ENCODE results near the gene RMDN3.

Gene RMDN3

DNA sequence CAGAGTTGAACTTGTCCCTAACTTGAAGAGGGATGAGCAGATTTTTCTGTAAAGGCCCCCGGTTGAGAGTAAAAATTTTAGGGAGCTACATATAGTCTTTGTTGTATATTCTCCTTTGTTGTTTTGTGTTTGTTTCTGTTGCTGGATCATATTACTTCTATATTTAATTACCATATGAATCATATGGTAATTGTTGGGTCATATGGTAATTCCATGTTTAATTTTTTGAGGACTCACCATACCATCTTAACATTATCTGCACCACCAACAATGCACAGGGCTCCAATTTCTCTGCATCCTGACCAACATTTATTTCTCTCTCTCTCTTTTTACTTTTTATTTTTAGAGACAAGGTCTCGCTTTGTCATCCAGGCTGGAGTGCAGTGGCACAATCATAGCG lies 44.5 kb upstream of the RMDN3 start:
- no peaks in the 10 kb centered on the region for H3K27me3 ChIP-seq (ENCODE audit: insufficient read depth, low read length, poor library complexity, severe bottlenecking)
- no peaks in the 10 kb centered on the region for H3F3A ChIP-seq (ENCODE audit: low read depth)
- peaks cover 7% of the 10 kb centered on the region; the same call in 1 of the 2 replicates for H3K79me2 ChIP-seq (ENCODE audit: insufficient read depth, low read length)
- no peaks in the 10 kb centered on the region for H4K20me1 ChIP-seq (ENCODE audit: insufficient read depth, low read length, poor library complexity, severe bottlenecking)
- H3K9ac ChIP-seq (ENCODE audit: low read depth, low read length, poor library complexity, severe bottlenecking): no peak overlapping the region
- no peak overlapping the region for H3K4me3 ChIP-seq (ENCODE audit: low read length, poor library complexity, severe bottlenecking)
- no peaks in the 10 kb centered on the region for H3K9me2 ChIP-seq (replicated peaks; ENCODE audit: low read depth, low read length)
- H3K4me1 ChIP-seq (ENCODE audit: insufficient read depth, low read length, poor library complexity, severe bottlenecking): no peaks in the 10 kb centered on the region
- no peak overlapping the region for H3K4me2 ChIP-seq (ENCODE audit: low read depth, low read length, poor library complexity, severe bottlenecking)
- no peak overlapping the region for H2AFZ ChIP-seq (ENCODE audit: low read length)
- H3K36me3 ChIP-seq (ENCODE audit: insufficient read depth, low read length): no peaks in the 10 kb centered on the region
- no peaks in the 10 kb centered on the region for H3K9me3 ChIP-seq (ENCODE audit: insufficient read depth, low read depth, low read length)
- TF ChIP-seq, protein P1, sequence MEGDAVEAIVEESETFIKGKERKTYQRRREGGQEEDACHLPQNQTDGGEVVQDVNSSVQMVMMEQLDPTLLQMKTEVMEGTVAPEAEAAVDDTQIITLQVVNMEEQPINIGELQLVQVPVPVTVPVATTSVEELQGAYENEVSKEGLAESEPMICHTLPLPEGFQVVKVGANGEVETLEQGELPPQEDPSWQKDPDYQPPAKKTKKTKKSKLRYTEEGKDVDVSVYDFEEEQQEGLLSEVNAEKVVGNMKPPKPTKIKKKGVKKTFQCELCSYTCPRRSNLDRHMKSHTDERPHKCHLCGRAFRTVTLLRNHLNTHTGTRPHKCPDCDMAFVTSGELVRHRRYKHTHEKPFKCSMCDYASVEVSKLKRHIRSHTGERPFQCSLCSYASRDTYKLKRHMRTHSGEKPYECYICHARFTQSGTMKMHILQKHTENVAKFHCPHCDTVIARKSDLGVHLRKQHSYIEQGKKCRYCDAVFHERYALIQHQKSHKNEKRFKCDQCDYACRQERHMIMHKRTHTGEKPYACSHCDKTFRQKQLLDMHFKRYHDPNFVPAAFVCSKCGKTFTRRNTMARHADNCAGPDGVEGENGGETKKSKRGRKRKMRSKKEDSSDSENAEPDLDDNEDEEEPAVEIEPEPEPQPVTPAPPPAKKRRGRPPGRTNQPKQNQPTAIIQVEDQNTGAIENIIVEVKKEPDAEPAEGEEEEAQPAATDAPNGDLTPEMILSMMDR (conservative IDR thresholded peaks at IDR 0.05; ENCODE audit: low read length): no peak
- TF ChIP-seq EZH2phosphoT487 (IDR thresholded peaks at IDR 0.05; ENCODE audit: borderline replicate concordance): no peak

DNA sequence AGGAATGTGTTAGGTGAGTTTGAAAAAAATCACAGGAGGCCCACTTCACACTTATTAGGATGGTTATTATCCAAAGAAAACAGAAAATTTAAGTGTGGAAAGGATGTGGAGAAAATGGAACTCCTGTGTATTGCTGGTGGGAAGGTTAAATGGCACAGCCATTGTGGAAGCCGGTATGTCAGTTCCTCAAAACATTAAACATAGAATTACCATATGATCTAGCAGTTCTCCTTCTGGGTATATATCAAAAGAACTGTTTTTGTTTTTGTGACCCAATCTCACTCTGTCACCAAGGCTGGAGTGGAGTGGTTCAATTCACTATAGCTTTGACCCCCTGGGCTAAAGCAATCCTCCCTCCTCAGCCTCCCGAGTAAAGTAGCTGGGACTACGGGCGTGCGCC lies 41.5 kb upstream of the RMDN3 start:
- Histone ChIP-seq H3K4me1 (ENCODE audit: insufficient read depth, low read length, poor library complexity, severe bottlenecking) (no peaks in the 10 kb centered on the region), H3K9me3 (ENCODE audit: insufficient read depth, low read depth, low read length) (no peaks in the 10 kb centered on the region), H3K36me3 (ENCODE audit: insufficient read depth, low read length) (no peaks in the 10 kb centered on the region), H4K20me1 (ENCODE audit: insufficient read depth, low read length, poor library complexity, severe bottlenecking) (no peaks in the 10 kb centered on the region), H3K79me2 (ENCODE audit: insufficient read depth, low read length) (no peaks in the 10 kb centered on the region), H3K9ac (ENCODE audit: low read depth, low read length, poor library complexity, severe bottlenecking) (no peak overlapping the region), H2AFZ (ENCODE audit: low read length) (no peak overlapping the region), H3K4me2 (ENCODE audit: low read depth, low read length, poor library complexity, severe bottlenecking) (no peak overlapping the region), H3K9me2 (replicated peaks; ENCODE audit: low read depth, low read length) (no peaks in the 10 kb centered on the region), H3K27me3 (ENCODE audit: insufficient read depth, low read length, poor library complexity, severe bottlenecking) (no peaks in the 10 kb centered on the region), H3K4me3 (ENCODE audit: low read length, poor library complexity, severe bottlenecking) (no peak overlapping the region), H3F3A (ENCODE audit: low read depth) (no peaks in the 10 kb centered on the region)
- TF ChIP-seq, protein P1 (conservative IDR thresholded peaks at IDR 0.05; ENCODE audit: low read length): no peak
- TF ChIP-seq EZH2phosphoT487 (IDR thresholded peaks at IDR 0.05; ENCODE audit: borderline replicate concordance): no peak

DNA sequence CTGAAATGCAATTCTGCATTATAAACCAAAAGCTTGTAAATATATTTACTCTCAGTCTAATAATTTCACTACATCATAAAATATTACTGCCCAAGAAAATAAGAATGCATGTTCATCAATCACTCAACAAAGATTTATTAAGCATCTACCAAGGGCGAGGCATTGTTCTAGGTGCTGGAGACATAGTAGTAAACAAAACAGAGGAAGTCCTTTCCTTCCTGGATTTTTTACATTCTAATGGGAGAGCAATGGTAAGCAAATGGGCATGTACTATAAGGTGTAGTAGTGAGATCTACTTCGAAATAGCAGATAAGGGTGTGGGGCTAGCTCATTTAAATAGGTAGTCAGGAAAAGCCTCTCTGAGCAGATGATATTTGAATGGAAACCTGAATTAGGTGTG lies 41.0 kb upstream of the RMDN3 start:
- Histone ChIP-seq H4K20me1 (ENCODE audit: insufficient read depth, low read length, poor library complexity, severe bottlenecking) (no peaks in the 10 kb centered on the region), H3K36me3 (ENCODE audit: insufficient read depth, low read length) (no peaks in the 10 kb centered on the region), H3F3A (ENCODE audit: low read depth) (no peaks in the 10 kb centered on the region), H3K9me3 (ENCODE audit: insufficient read depth, low read depth, low read length) (no peaks in the 10 kb centered on the region), H3K27me3 (ENCODE audit: insufficient read depth, low read length, poor library complexity, severe bottlenecking) (no peaks in the 10 kb centered on the region), H3K9me2 (replicated peaks; ENCODE audit: low read depth, low read length) (no peaks in the 10 kb centered on the region), H2AFZ (ENCODE audit: low read length) (no peak overlapping the region), H3K4me3 (ENCODE audit: low read length, poor library complexity, severe bottlenecking) (no peak overlapping the region), H3K9ac (ENCODE audit: low read depth, low read length, poor library complexity, severe bottlenecking) (no peak overlapping the region), H3K4me1 (ENCODE audit: insufficient read depth, low read length, poor library complexity, severe bottlenecking) (no peaks in the 10 kb centered on the region), H3K79me2 (ENCODE audit: insufficient read depth, low read length) (no peaks in the 10 kb centered on the region), H3K4me2 (ENCODE audit: low read depth, low read length, poor library complexity, severe bottlenecking) (no peak overlapping the region)
- TF ChIP-seq, protein P1 (conservative IDR thresholded peaks at IDR 0.05; ENCODE audit: low read length): no peak

Measured in Loucy (cell line).